HepG2 (cell line): Measurements from ENCODE around the gene C2orf49. TPM values are rescaled to one million over a fixed set of nuclear protein-coding genes. Genes with fewer than 3 reads are reported as not detected.

ENCODE experiments used
- ATF3 ChIP-seq: sonication (generic); formaldehyde crosslinking; IDR thresholded peaks from 2 replicates; pipeline ENCODE4 v1.4.0; 2020; ENCODE audit warnings: missing genetic modification reagents
- BRCA1 ChIP-seq: sonication (generic); formaldehyde crosslinking; IDR thresholded peaks from 2 replicates; pipeline ENCODE4 v1.4.0; 2020; ENCODE audit warnings: missing genetic modification reagents
- BRD4 ChIP-seq: sonication (generic); formaldehyde crosslinking; IDR thresholded peaks from 2 replicates; pipeline ENCODE4 v1.4.0; 2020; ENCODE audit warnings: missing genetic modification reagents
- ETV6 ChIP-seq: sonication (generic); formaldehyde crosslinking; conservative IDR thresholded peaks from 2 replicates; pipeline ENCODE4 v1.4.0; 2020; ENCODE audit warnings: missing genetic modification reagents
- EZH2 ChIP-seq: conservative IDR thresholded peaks from 2 replicates; pipeline ENCODE4 v1.6.1; 2012; ENCODE audit warnings: mild to moderate bottlenecking, low read depth, low read length, moderate library complexity
- FOXA3 ChIP-seq: IDR thresholded peaks from 2 replicates; pipeline ENCODE4 v1.6.1; 2016; ENCODE audit warnings: missing genetic modification reagents, missing compliant biosample characterization
- HIVEP1 ChIP-seq: sonication (generic); formaldehyde crosslinking; IDR thresholded peaks from 2 replicates; pipeline ENCODE4 v1.4.0; 2020; ENCODE audit warnings: mild to moderate bottlenecking, missing genetic modification reagents
- HNRNPUL1 ChIP-seq: fragments of 200-400 bp; formaldehyde crosslinking; IDR thresholded peaks from 2 replicates; pipeline ENCODE4 v1.6.1; 2017; ENCODE audit warnings: low read depth, mild to moderate bottlenecking, low read length, moderate library complexity
- IKZF4 ChIP-seq: sonication (generic); formaldehyde crosslinking; IDR thresholded peaks from 2 replicates; pipeline ENCODE4 v1.5.1; 2020; ENCODE audit warnings: borderline replicate concordance, mild to moderate bottlenecking, low read depth, missing genetic modification reagents; ENCODE audit errors: not compliant biosample characterization
- IRF2 ChIP-seq: IDR thresholded peaks from 2 replicates; pipeline ENCODE4 v1.6.1; 2018; ENCODE audit warnings: missing genetic modification reagents, missing compliant biosample characterization
- MAFF ChIP-seq: IDR thresholded peaks from 2 replicates; pipeline ENCODE4 v1.6.1; 2011; ENCODE audit warnings: low read depth, low read length, improper control_type of control experiment
- MXI1 ChIP-seq: IDR thresholded peaks from 3 replicates; pipeline ENCODE4 v1.6.1; 2012; ENCODE audit warnings: low read depth, low read length, inconsistent platforms, borderline replicate concordance
- PAWR ChIP-seq: sonication (generic); formaldehyde crosslinking; IDR thresholded peaks from 2 replicates; pipeline ENCODE4 v1.4.0; 2020; ENCODE audit warnings: missing genetic modification reagents, mild to moderate bottlenecking, borderline replicate concordance
- SALL2 ChIP-seq: sonication (generic); formaldehyde crosslinking; IDR thresholded peaks from 2 replicates; pipeline ENCODE4 v1.8.1; 2023; ENCODE audit warnings: mild to moderate bottlenecking, missing genetic modification reagents, inconsistent platforms
- SOX13 ChIP-seq, 3 experiments: fragments of 450-650 bp in 1 of 3; sonication (generic) in 1 of 3; formaldehyde crosslinking in 1 of 3; IDR thresholded peaks in 2 of 3; conservative IDR thresholded peaks in 1 of 3; 2 replicates each; pipeline versions ENCODE4 v1.5.0 to v1.6.1; 2016 to 2020; ENCODE audit warnings: antibody characterized with exemption in 1 of 3, mild to moderate bottlenecking in 1 of 3, missing compliant biosample characterization in 1 of 3, missing genetic modification reagents in 1 of 3, moderate library complexity in 1 of 3
- SRSF9 ChIP-seq: fragments of 200-400 bp; formaldehyde crosslinking; IDR thresholded peaks from 2 replicates; pipeline ENCODE4 v1.6.1; 2018; ENCODE audit warnings: borderline replicate concordance, mild to moderate bottlenecking, low read depth, low read length; ENCODE audit not compliant: insufficient read depth, poor library complexity, severe bottlenecking
- TERF1 ChIP-seq: sonication (generic); formaldehyde crosslinking; IDR thresholded peaks from 2 replicates; pipeline ENCODE4 v1.8.0; 2022; ENCODE audit warnings: mild to moderate bottlenecking, missing genetic modification reagents, moderate library complexity
- ZFP91 ChIP-seq: sonication (generic); formaldehyde crosslinking; IDR thresholded peaks from 2 replicates; pipeline ENCODE4 v1.9.0; 2022; ENCODE audit warnings: missing genetic modification reagents, mild to moderate bottlenecking, borderline replicate concordance
- ZFYVE20 ChIP-seq: sonication (generic); formaldehyde crosslinking; IDR thresholded peaks from 2 replicates; pipeline ENCODE4 v1.8.0; 2023; ENCODE audit warnings: low read depth, mild to moderate bottlenecking, moderate library complexity, missing genetic modification reagents, borderline replicate concordance
- ZNF280B ChIP-seq: sonication (generic); formaldehyde crosslinking; IDR thresholded peaks from 2 replicates; pipeline ENCODE4 v1.5.0; 2020; ENCODE audit warnings: missing genetic modification reagents, mild to moderate bottlenecking, borderline replicate concordance
- ZNF556 ChIP-seq: sonication (generic); formaldehyde crosslinking; IDR thresholded peaks from 2 replicates; pipeline ENCODE4 v1.4.0; 2020; ENCODE audit warnings: mild to moderate bottlenecking, missing genetic modification reagents, borderline replicate concordance
- ZNF558 ChIP-seq: sonication (generic); formaldehyde crosslinking; IDR thresholded peaks from 2 replicates; pipeline ENCODE4 v1.9.0; 2022; ENCODE audit warnings: mild to moderate bottlenecking, missing genetic modification reagents, borderline replicate concordance
- ZNF563 ChIP-seq: sonication (generic); formaldehyde crosslinking; IDR thresholded peaks from 2 replicates; pipeline ENCODE4 v1.8.0; 2022; ENCODE audit warnings: mild to moderate bottlenecking, moderate library complexity, missing genetic modification reagents
- ZNF572 ChIP-seq: sonication (generic); formaldehyde crosslinking; IDR thresholded peaks from 2 replicates; pipeline ENCODE4 v1.5.1; 2020; ENCODE audit warnings: mild to moderate bottlenecking, missing genetic modification reagents
- ZNF670 ChIP-seq: sonication (generic); formaldehyde crosslinking; IDR thresholded peaks from 2 replicates; pipeline ENCODE4 v1.8.0; 2022; ENCODE audit warnings: mild to moderate bottlenecking, missing genetic modification reagents, borderline replicate concordance
- polyA plus RNA-seq, 8 experiments: library from polyadenylated mRNA; depleted of rRNA in 3 of 8; stranded (reverse) in 7 of 8; unstranded in 1 of 8; fragments of >200 nt; fragmentation: Illumina TruSeq in 4 of 8; extraction: Trizol in 4 of 8; gene quantifications; 2 replicates each; pipeline versions ENCODE4 v1.2.1 to v1.2.3, GENCODE V29; 2011 to 2016; ENCODE audit warnings: low read depth in 4 of 8, missing spikeins in 1 of 8, mixed read lengths in 1 of 8; ENCODE audit not compliant: insufficient read depth in 1 of 8
- total RNA-seq, 5 experiments: library from RNA; depleted of rRNA; stranded (reverse); fragments of >200 nt; fragmentation: Illumina TruSeq; extraction: Trizol; gene quantifications; 2 replicates each; pipeline ENCODE4 v1.2.3, GENCODE V29; 2016; ENCODE audit warnings: low read depth in 1 of 5

C2orf49 gene
- total and polyA plus RNA-seq, 2 of the 13 experiments (the other 11 are each of a cell fraction or from before 2014, with no cell fraction given): 24.7 to 28.8 TPM

- TF ChIP-seq ETV6 (CRISPR knock-in tag): no peak
- no peak for TF ChIP-seq TERF1 (CRISPR knock-in tag)
- no peak for TF ChIP-seq ZNF572 (CRISPR knock-in tag)
- no peak for TF ChIP-seq IKZF4
- no peak for TF ChIP-seq BRCA1 (CRISPR knock-in tag)
- no peak for TF ChIP-seq HNRNPUL1
- TF ChIP-seq PAWR (CRISPR knock-in tag): no peak
- no peak for TF ChIP-seq SALL2 (CRISPR knock-in tag)
- no peak for TF ChIP-seq ZNF280B (CRISPR knock-in tag)
- no peak for TF ChIP-seq BRD4
- no peak for TF ChIP-seq ZNF670 (CRISPR knock-in tag)
- TF ChIP-seq ZNF556 (CRISPR knock-in tag): no peak
- no peak; the same call in 1 of the 2 replicates for TF ChIP-seq ZFP91 (CRISPR knock-in tag)
- no peak for TF ChIP-seq EZH2
- no peak for TF ChIP-seq ZFYVE20 (CRISPR knock-in tag)
- peak; percentile 53 for TF ChIP-seq FOXA3 (CRISPR knock-in tag)
- 0 out of 3 replicates have a peak, but pooled peaks have one; percentile 31 for TF ChIP-seq MXI1
- no peak for TF ChIP-seq SOX13 (IDR thresholded peaks at IDR 0.05)
- peak in 1 of 2 experiments; percentile 62; a peak in 1 of 4 replicates for TF ChIP-seq SOX13 (CRISPR knock-in tag; conservative IDR thresholded peaks at IDR 0.05 in 1 of 2, IDR thresholded peaks at IDR 0.05 in 1 of 2)
- no peak for TF ChIP-seq ZNF563
- TF ChIP-seq HIVEP1 (CRISPR knock-in tag): no peak
- no peak for TF ChIP-seq IRF2 (CRISPR knock-in tag)
- TF ChIP-seq ATF3 (CRISPR knock-in tag): no peak
- no peak for TF ChIP-seq MAFF
- no peak for TF ChIP-seq ZNF558 (CRISPR knock-in tag)
- TF ChIP-seq SRSF9: no peak
These were observed 48.6 kb downstream of the C2orf49 start (continued) for GRCh38 chr2:105385731-105386540.
